Vagina (tissue), 2 donors: ENCODE data around the gene DST.

Experiments
- CTCF ChIP-seq, 3 experiments: fragments of 450-650 bp in 2 of 3; fragments of 200-600 bp in 1 of 3; sonication (generic) in 1 of 3; IDR thresholded peaks; one replicate each; pipeline ENCODE4 v1.5.1; 2017 to 2019; ENCODE audit warnings: antibody characterized with exemption in 3 of 3, mild to moderate bottlenecking in 2 of 3, moderate library complexity in 2 of 3
- POLR2A ChIP-seq, 2 donors: fragments of 450-650 bp; IDR thresholded peaks; one replicate each; pipeline ENCODE4 v1.6.1; 2017; ENCODE audit warnings: antibody characterized with exemption in 2 of 2, mild to moderate bottlenecking in 2 of 2, moderate library complexity in 2 of 2
- POLR2AphosphoS5 ChIP-seq, 2 donors: sonication (generic); formaldehyde crosslinking; IDR thresholded peaks; one replicate each; pipeline ENCODE4 v1.9.0; 2017; ENCODE audit warnings: antibody characterized with exemption in 2 of 2, mild to moderate bottlenecking in 2 of 2, low read depth in 1 of 2; ENCODE audit not compliant: insufficient read depth in 1 of 2

- TF ChIP-seq CTCF (IDR thresholded peaks at IDR 0.05) (peak; percentile 31 to 82 (median 69)), POLR2AphosphoS5 (IDR thresholded peaks at IDR 0.05; ENCODE audit: insufficient read depth in 1 of 2, low read depth in 1 of 2) (no peak), POLR2A (IDR thresholded peaks at IDR 0.05) (no peak)
Observed at GRCh38 chr6:56595490-56596122, 47.1 kb downstream of the DST start.
